ENCODE results near the gene CAMK1G.

- TF ChIP-seq CTCF (conservative IDR thresholded peaks at IDR 0.05; ENCODE audit: low read depth in 2 of 2) (no peak), REST (IDR thresholded peaks at IDR 0.05; ENCODE audit: unreplicated experiment) (no peak), EZH2 (IDR thresholded peaks at IDR 0.05; ENCODE audit: low read depth, unreplicated experiment) (no peak), EZH2phosphoT487 (IDR thresholded peaks at IDR 0.05; ENCODE audit: unreplicated experiment) (no peak), JUNB (IDR thresholded peaks at IDR 0.05; ENCODE audit: unreplicated experiment) (no peak), POLR2AphosphoS5 (IDR thresholded peaks at IDR 0.05; ENCODE audit: low read depth) (no peak), CREB1 (CRISPR knock-in tag; IDR thresholded peaks at IDR 0.05; ENCODE audit: low read depth) (no peak)
These were observed 14.0 kb downstream of the CAMK1G start for GRCh38 chr1:209597499-209597898.
